Bronchial epithelial cell (primary cell): ENCODE data around the gene VAPA. TPM values are rescaled to one million over a fixed set of nuclear protein-coding genes. Genes with fewer than 3 reads are reported as not detected.
"Not testable (repeated sequence)": the region's sequence is repeated elsewhere in the genome, so short reads cannot be mapped to it uniquely, and the experiment has no call there.

ENCODE experiments used
- DNase-seq: peaks from one replicate; pipeline ENCODE4 v3.0.0-alpha.2; 2010; ENCODE audit warnings: low read depth
- FAIRE-seq: peaks from 2 replicates; lab custom pipeline; 2011; peaks lifted over from hg19 to GRCh38; lab: Jason Lieb, UNC
- H3K27me3 ChIP-seq: 2 replicates; pipeline ENCODE4 v1.5.1; 2011; ENCODE audit warnings: low read length; ENCODE audit not compliant: control insufficient read depth, insufficient read depth
- H3K36me3 ChIP-seq: 2 replicates; pipeline ENCODE4 v1.5.1; 2011; ENCODE audit warnings: low read length; ENCODE audit not compliant: control insufficient read depth, insufficient read depth
- H3K4me3 ChIP-seq: 2 replicates; pipeline ENCODE4 v1.5.1; 2011; ENCODE audit warnings: mild to moderate bottlenecking, low read depth, low read length, control low read depth
- total RNA-seq: library from RNA; depleted of rRNA; stranded (reverse); fragments of >200 nt; gene quantifications from 2 replicates; pipeline ENCODE4 v1.2.1, GENCODE V29; 2014
- TF ChIP-seq, protein P1 (sequence below): IDR thresholded peaks from 2 replicates; pipeline ENCODE4 v1.5.1; 2011; ENCODE audit warnings: mild to moderate bottlenecking, moderate library complexity, low read length, control low read depth, inconsistent platforms; ENCODE audit not compliant: insufficient read depth, severe bottlenecking

Gene VAPA
- total RNA-seq, 1 donor from 2014 or later: 356 TPM

DNA sequence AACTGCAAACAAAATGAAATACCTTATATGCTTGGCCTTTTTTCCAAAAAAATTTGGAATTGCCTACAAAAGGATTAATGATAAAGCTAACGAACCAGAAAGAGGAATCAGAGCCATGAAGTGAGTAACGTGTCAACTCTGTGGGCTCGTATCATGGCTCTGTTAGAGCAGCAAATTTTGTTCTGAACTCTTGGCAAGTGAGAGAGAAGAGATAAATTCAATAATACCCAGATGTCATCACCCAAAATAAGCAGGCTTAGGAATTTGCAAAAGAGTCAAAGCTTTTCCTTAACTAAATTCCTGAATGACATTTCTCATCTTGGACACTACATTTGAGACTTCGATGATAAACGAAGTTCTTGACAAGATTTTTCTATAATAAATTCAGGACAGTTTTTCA, 23.6 kb upstream of the VAPA start:
- no peak overlapping the region for H3K4me3 ChIP-seq
- no peak for DNase-seq
- no peaks in the 10 kb centered on the region for H3K27me3 ChIP-seq
- TF ChIP-seq, protein P1, sequence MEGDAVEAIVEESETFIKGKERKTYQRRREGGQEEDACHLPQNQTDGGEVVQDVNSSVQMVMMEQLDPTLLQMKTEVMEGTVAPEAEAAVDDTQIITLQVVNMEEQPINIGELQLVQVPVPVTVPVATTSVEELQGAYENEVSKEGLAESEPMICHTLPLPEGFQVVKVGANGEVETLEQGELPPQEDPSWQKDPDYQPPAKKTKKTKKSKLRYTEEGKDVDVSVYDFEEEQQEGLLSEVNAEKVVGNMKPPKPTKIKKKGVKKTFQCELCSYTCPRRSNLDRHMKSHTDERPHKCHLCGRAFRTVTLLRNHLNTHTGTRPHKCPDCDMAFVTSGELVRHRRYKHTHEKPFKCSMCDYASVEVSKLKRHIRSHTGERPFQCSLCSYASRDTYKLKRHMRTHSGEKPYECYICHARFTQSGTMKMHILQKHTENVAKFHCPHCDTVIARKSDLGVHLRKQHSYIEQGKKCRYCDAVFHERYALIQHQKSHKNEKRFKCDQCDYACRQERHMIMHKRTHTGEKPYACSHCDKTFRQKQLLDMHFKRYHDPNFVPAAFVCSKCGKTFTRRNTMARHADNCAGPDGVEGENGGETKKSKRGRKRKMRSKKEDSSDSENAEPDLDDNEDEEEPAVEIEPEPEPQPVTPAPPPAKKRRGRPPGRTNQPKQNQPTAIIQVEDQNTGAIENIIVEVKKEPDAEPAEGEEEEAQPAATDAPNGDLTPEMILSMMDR: no peak
- H3K36me3 ChIP-seq: no peaks in the 10 kb centered on the region
- FAIRE-seq: no peak

DNA sequence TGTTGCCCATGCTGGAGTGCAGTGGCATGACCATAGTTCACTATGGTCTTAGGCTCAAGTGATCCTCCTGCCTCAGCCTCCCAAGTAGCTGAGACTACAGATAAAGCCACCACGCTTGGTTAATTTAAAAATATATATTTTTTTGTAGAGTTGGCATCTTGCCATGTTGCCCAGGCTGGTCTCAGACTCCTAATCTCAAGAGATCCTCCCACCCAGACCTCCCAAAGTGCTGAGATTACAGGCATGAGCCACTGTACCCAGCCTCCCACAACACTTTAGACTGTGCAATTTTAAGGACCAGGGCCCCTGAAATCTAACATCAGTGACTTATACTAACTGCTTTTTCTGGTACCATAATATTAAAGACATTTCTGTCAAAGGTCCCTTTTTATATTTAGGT, 22.9 kb upstream of the VAPA start:
- Histone ChIP-seq H3K36me3 (no peaks in the 10 kb centered on the region), H3K4me3 (no peak overlapping the region), H3K27me3 (no peaks in the 10 kb centered on the region)
- TF ChIP-seq, protein P1: no peak
- no peak for FAIRE-seq
- DNase-seq: no peak

DNA sequence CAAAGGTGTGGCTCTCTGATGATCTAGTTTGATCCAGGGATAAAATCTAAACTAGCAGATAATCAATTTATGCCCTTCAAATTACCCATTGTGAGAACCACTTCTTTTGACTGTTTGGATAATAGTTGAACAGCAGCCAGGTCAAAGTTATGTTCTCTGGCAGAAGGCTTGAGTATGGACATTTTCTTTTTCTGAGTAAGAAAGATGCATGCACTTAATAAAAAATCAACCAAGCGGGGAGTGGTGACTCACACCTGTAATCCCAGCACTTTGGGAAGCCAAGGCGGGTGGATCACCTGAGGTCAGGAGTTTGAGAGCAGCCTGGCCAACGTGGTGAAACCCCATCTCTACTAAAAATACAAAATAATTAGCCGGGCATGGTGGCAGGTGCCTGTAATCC, 22.3 kb upstream of the VAPA start:
- FAIRE-seq, H3K4me3 ChIP-seq, DNase-seq, H3K36me3 ChIP-seq, H3K27me3 ChIP-seq: not testable (repeated sequence)

DNA sequence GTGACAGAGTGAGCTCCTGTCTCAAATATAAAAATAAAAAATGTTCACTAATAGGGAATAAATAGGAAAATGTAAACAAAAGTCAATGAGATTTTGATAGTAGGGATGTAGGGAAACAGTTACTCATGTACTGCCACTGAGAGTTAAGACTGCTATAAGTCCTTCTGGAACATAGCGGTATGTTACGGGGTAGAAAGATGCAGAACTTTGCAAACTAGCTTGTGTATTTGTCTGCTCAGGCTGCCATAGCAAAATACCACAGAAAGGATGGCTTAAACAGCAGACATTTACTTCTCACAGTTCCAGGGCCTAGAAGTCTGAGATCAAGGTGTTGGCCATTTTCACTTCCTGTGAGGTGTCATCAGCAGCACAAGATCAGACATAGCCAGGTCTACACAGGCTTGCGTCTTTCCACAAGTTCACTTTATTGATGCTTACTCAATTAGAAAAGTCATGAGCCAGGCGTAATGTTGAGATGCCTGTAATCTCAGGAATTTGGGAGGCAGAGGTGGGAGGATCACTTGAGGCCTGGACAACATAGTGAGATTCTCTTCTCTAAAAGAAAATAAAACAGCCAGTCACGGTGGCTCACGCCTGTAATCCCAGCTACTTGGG, 19.3 kb upstream of the VAPA start:
- FAIRE-seq: no peak
- peak; percentile 83 for DNase-seq
- no peaks in the 10 kb centered on the region for H3K36me3 ChIP-seq
- TF ChIP-seq, protein P1: no peak
- H3K4me3 ChIP-seq: no peak overlapping the region
- H3K27me3 ChIP-seq: no peaks in the 10 kb centered on the region

DNA sequence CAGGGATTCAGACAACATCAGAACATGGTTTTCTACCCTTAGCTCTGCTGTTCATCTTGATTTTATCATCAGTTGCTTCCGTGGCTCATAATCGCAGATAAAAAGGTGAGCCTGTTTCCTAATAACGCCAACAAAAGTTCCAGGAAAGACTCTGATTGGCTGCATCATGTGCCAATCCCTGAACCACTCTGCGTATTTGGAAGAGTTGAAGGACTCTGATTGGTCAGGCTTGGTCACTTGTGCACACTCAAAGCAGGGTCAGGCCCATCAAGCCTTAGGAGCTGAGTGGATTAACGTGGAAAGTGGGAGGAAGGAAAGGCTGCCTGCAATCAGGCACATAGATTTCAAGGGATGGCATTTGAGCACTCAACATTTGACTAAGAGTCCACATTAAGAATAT, 16.7 kb upstream of the VAPA start:
- TF ChIP-seq, protein P1: no peak
- no peak overlapping the region for H3K4me3 ChIP-seq
- H3K27me3 ChIP-seq: no peaks in the 10 kb centered on the region
- no peaks in the 10 kb centered on the region for H3K36me3 ChIP-seq
- FAIRE-seq: no peak
- no peak for DNase-seq

DNA sequence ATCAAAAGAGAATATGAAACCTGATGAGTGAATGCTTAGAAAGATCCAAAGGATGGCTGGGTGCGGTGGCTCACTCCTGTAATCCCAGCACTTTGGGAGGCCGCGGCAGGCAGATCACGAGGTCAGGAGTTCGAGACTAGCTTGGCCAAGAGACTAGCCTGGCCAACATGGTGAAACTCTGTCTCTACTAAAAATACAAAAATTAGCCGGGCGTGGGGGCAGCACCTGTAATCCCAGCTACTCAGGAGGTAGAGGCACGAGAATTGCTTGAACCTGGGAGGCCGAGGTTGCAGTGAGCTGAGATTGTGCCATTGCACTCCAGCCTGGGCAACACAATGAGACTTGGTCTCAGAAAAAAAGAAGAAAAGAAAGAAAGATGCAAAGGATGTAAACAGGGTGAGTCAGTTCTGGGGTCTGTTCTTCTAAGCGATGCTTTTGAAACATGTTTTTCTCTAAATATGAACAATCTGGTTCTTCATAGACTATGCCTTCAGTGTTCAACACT, 16.0 kb upstream of the VAPA start:
- H3K36me3 ChIP-seq, FAIRE-seq, H3K4me3 ChIP-seq, H3K27me3 ChIP-seq, DNase-seq: not testable (repeated sequence)
